Measurements from ENCODE around the gene TFEB. TPM values are rescaled to one million over a fixed set of nuclear protein-coding genes. Genes with fewer than 3 reads are reported as not detected.

The TFEB gene
- total and polyA plus RNA-seq, 2 of the 8 experiments (the other 6 are each of a cell fraction or from before 2014, with no cell fraction given): 2.3 to 6.7 TPM

GRCh38 chr6:41692080-41692675 lies 43.2 kb downstream of the TFEB start:
- Histone ChIP-seq H3K4ac (replicated peaks; ENCODE audit: insufficient read length, low read depth, low read length) (no peak overlapping the region), H4K5ac (ENCODE audit: insufficient read length, low read depth, low read length) (no peak overlapping the region), H3K79me1 (ENCODE audit: low read depth, low read length) (no peaks in the 10 kb centered on the region), H3K23me2 (ENCODE audit: low read depth, low read length) (no peaks in the 10 kb centered on the region), H3K14ac (ENCODE audit: insufficient read length) (no peak overlapping the region), H3K9ac (replicated peaks in 1 of 4; ENCODE audit: extremely low read depth in 1 of 4, low read depth in 3 of 4, low read length in 3 of 4) (no peak overlapping the region), H2BK15ac (ENCODE audit: low read length) (no peak overlapping the region), H4K20me1 (replicated peaks in 1 of 2; ENCODE audit: control insufficient read depth in 1 of 2, insufficient read depth in 2 of 2, low read length in 2 of 2) (no peaks in the 10 kb centered on the region), H2BK120ac (replicated peaks; ENCODE audit: low read depth, low read length) (no peak overlapping the region), H3K9me3 (ENCODE audit: insufficient read depth in 2 of 2, low read depth in 1 of 2, low read length in 1 of 2) (no peaks in the 10 kb centered on the region), H3K27me3 (replicated peaks in 1 of 4; ENCODE audit: control insufficient read depth in 3 of 4, extremely low read depth in 1 of 4, insufficient read depth in 3 of 4, low read length in 3 of 4) (no peaks in the 10 kb centered on the region), H3K36me3 (ENCODE audit: control insufficient read depth in 2 of 4, insufficient read depth in 4 of 4, low read length in 3 of 4) (no peaks in the 10 kb centered on the region), H2BK5ac (ENCODE audit: low read depth, low read length) (no peak overlapping the region), H3K4me1 (replicated peaks in 1 of 4; ENCODE audit: control insufficient read depth in 3 of 4, insufficient read depth in 4 of 4, low read length in 3 of 4) (peaks cover 2 to 12% (median 6%) of the 10 kb centered on the region in 4 experiments; a peak in 6 of 7 replicates), H3K18ac (ENCODE audit: extremely low read depth, low read length) (no peak overlapping the region), H3K4me2 (ENCODE audit: insufficient read depth in 1 of 2, low read depth in 2 of 2, low read length in 2 of 2) (no peak overlapping the region), H3K27ac (ENCODE audit: low read depth, low read length) (no peak overlapping the region), H4K91ac (replicated peaks; ENCODE audit: insufficient read length, low read length) (no peak overlapping the region), H2AK5ac (ENCODE audit: low read depth, low read length) (no peak overlapping the region), H2BK20ac (ENCODE audit: low read length) (no peak overlapping the region), H2AFZ (ENCODE audit: low read length) (no peak overlapping the region), H2BK12ac (ENCODE audit: low read depth, low read length) (no peak overlapping the region), H3K23ac (ENCODE audit: insufficient read length) (no peak overlapping the region), H3K56ac (replicated peaks; ENCODE audit: insufficient read length, low read depth, low read length) (no peak overlapping the region), H4K8ac (ENCODE audit: extremely low read depth, insufficient read depth, low read length) (no peak overlapping the region), H3K4me3 (ENCODE audit: extremely low read depth in 1 of 4, insufficient read depth in 2 of 4, low read depth in 3 of 4, low read length in 4 of 4) (no peak overlapping the region), H3K79me2 (ENCODE audit: control insufficient read depth in 1 of 2, insufficient read depth in 2 of 2, low read length in 2 of 2) (no peaks in the 10 kb centered on the region)
- ChIA-PET POLR2A (ENCODE audit: partially characterized antibody) (no interaction called here), CTCF (ENCODE audit: partially characterized antibody) (interaction anchor here (1.0 to 14.1 kb wide), 7 partner anchors 7 to 324 kb away, joined by 3 to 181 read pairs (median 8); no protein-coding TSS in a partner anchor)
- FAIRE-seq (no peak), DNase-seq (ENCODE audit: low read depth in 1 of 2, low spot score in 2 of 2) (no peak)
- no peak for TF ChIP-seq SIX5 (IDR thresholded peaks at IDR 0.05; ENCODE audit: low read depth, low read length)
- TF ChIP-seq EP300 (IDR thresholded peaks at IDR 0.05; ENCODE audit: borderline replicate concordance in 1 of 2, low read depth in 2 of 2, low read length in 2 of 2): no peak
